Left cardiac atrium (tissue), 4 donors: Measurements from ENCODE around the gene RHOJ. TPM values are rescaled to one million over a fixed set of nuclear protein-coding genes. Genes with fewer than 3 reads are reported as not detected.
"Not testable (repeated sequence)": the region's sequence is repeated elsewhere in the genome, so short reads cannot be mapped to it uniquely, and the experiment has no call there.

Source experiments
- ATAC-seq, 2 donors: fragments of 200-7000 bp; cut with Tn5 transposase; one replicate each; pipeline ENCODE4 v1.9.1; 2020; ENCODE audit warnings: mild to moderate bottlenecking in 2 of 2, moderate library complexity in 2 of 2
- DNase-seq: peaks from one replicate; pipeline ENCODE4 v3.0.0-alpha.2; 2020
- intact Hi-C, 2 donors: fragments of 100-400 bp; cut with DNase I; formaldehyde crosslinking; loops; one replicate each; pipeline versions ENCODE4 v1.14.1 to v1.15.1; 2022 to 2023
- long read RNA-seq: library from polyadenylated mRNA; unstranded; transcript quantifications from one replicate; pipeline ENCODE4 v2.0.0, GENCODE V29; 2021
- total RNA-seq, 2 donors: library from RNA; stranded (reverse); fragmentation: NEBNext Ultra II Directional; extraction: Animal tissue kit (Norgen Biotek cat#: 25700); gene quantifications; one replicate each; pipeline ENCODE4 v1.2.1, GENCODE V29; 2021
- donor health status: DM: no; HTN: yes; CAD: no.
- donor health status: DM: no; HTN: yes; CAD: no; lungs with severe emphysema.
- donor health status: DM: yes; HTN: yes; CAD: no.
- donor health status: Dilated cardiomyopathy.

The RHOJ gene
- 10 to 100 TPM; 19.5 to 27.1 TPM for total RNA-seq
- long read RNA-seq, partial matches to known transcripts: 0 of 4 reads
- long read RNA-seq, other reads (novel, unspliced or antisense): 2 of 4 reads

- DNase-seq (peak; percentile 30), ATAC-seq (peak; percentile 14 to 23)
- intact Hi-C loops: no loop called here
Observed at GRCh38 chr14:63204407-63205043, at the start of gene RHOJ. Gene RHOJ, plus strand, starts transcription at chr14:63204443. Its CDS starts 427 bp downstream, at chr14:63204870.

DNA sequence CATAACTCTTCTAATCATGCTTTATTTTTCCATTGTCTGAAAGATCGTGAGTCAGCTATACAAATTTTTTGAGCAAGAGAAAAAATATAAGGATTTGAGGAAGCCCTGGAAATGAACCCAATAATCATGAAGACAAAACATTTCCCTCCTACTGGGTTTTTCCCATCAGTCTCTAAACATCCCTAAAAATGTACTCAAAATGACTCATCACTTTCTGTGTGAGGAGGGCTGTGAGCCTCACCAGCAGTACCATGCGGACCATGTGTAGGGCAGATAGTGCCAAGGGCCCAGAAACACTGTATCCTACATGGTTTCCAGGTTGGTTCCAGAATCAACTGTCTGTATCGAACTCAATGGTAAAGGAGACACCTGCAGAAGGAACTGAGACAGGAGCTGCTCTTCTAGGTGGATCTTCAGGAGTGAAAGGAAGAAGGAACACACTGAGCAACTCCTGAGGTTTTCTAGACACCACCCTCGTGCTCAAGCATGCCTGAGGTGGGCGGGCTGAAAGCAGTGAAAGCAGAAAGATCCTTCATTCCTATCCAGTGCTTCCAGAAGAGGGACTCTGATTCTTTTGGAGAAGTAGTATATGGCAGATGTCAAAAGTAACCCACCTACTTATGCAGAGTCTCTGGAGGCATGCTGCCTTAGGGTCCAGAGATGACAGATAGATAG lies 48.6 kb upstream of the RHOJ start:
- ATAC-seq (peak in 1 of 2 donors; percentile 53), DNase-seq (no peak)
- intact Hi-C loops: no loop called here

DNA sequence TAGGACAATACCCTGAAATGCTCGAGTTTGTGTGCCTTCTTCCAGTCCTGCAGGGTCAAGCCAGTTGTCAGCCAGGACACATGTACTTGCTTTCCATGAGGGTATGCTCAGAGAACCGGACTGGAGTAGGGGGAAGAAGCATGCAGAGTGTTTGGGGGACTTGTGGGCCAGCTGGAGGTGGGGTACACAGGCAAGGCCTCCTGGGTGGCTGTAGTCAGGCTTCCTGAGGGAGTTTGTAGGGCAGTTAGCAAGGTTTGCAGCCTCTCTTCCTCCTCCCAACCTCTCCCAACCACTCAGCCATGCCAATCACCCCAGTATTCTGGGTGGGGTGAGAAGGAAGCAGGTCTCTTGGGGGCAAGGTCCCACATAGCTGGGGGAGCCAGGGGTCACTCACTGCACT lies 47.0 kb upstream of the RHOJ start:
- ATAC-seq (no peak), DNase-seq (no peak)
- intact Hi-C loops: no loop called here

DNA sequence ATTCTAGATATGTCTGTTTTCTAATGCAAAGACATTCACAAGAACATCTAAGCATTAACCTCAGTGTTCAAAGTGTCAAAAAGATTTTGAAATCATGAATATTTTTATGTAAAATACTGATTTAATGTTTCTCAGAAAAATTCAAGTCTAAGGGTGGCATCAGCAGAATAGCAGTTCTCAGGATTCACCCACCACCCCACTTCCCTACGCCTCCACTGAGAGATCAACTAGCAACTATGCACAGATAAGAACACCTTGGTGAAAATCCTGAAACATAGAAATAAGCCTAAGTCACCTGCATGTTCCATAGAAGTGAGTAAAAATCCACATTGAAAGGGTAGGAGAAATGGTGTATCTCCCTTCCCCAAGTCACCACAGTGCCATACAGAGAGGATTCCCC lies 40.9 kb upstream of the RHOJ start:
- DNase-seq (no peak), ATAC-seq (no peak)
- intact Hi-C loops: no loop called here

GRCh38 chr14:63164108-63164683 lies 40.0 kb upstream of the RHOJ start:
- intact Hi-C loops: no loop called here
- DNase-seq (no peak), ATAC-seq (no peak)

- intact Hi-C loops, DNase-seq, ATAC-seq: not testable (repeated sequence)
Observed at GRCh38 chr14:63165267-63165666, 39.0 kb upstream of the RHOJ start.

DNA sequence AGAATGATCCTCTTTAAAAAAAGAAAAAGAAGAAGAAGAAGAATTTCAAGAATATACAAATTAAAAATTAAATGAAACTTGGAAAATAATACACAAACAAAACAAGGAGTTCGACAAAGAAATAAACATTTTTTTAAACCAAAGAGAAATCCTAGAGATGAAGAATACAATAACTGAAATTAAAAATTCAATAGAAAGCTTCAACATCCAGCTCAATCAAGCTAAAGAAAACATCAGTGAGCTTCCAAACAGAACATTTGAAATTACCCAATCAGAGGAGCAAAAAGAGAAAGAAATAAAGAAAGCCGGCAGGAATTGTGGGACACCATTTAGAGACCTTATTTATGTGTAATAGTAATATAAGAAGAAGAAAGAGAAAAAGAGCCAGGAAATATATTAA lies 37.2 kb upstream of the RHOJ start:
- ATAC-seq: no peak
- DNase-seq: no peak
- intact Hi-C loops: no loop called here

DNA sequence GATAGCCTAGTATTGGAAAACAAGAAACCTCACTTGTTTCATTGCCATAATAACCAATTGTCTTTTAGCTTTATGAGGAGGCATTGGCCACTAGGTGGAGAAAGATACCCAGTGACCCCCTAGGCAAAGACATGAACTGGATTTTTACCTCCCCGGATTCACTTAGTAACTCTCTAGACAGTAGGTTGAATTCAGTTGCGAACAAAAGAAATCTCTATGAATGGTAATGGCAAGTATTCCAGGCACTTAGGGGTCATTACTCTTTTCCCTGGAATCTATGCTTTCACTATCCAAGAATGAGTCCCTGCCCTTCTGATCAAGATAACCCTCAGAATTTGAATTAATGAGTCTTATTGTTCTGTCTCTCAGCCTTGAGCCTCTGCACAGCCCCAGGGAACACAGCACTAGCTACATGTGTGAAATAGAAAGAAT lies 29.5 kb upstream of the RHOJ start:
- DNase-seq: no peak
- intact Hi-C loops: loop anchor here (2.0 kb wide), 1 partner anchor 102 kb away; no protein-coding TSS in a partner anchor
- ATAC-seq: peak; percentile 60 to 61

- intact Hi-C loops: loop anchor here (2.0 kb wide), 1 partner anchor 101 kb away; no protein-coding TSS in a partner anchor
- ATAC-seq: no peak
- no peak for DNase-seq
Observed at GRCh38 chr14:63175531-63175930, 28.7 kb upstream of the RHOJ start.

- DNase-seq (no peak), ATAC-seq (peak in 1 of 2 donors; percentile 91)
- intact Hi-C loops: no loop called here
Observed at GRCh38 chr14:63178912-63179311, 25.3 kb upstream of the RHOJ start.

GRCh38 chr14:63179383-63179782 lies 24.9 kb upstream of the RHOJ start:
- ATAC-seq: peak; percentile 4 to 34
- intact Hi-C loops: no loop called here
- DNase-seq: no peak

- peak; percentile 55 to 65 for ATAC-seq
- DNase-seq: peak; percentile 41
- intact Hi-C loops: no loop called here
Observed at GRCh38 chr14:63180011-63180410, 24.2 kb upstream of the RHOJ start.

- no peak for DNase-seq
- intact Hi-C loops: no loop called here
- ATAC-seq: no peak
Observed at GRCh38 chr14:63182968-63183367, 21.3 kb upstream of the RHOJ start.

DNA sequence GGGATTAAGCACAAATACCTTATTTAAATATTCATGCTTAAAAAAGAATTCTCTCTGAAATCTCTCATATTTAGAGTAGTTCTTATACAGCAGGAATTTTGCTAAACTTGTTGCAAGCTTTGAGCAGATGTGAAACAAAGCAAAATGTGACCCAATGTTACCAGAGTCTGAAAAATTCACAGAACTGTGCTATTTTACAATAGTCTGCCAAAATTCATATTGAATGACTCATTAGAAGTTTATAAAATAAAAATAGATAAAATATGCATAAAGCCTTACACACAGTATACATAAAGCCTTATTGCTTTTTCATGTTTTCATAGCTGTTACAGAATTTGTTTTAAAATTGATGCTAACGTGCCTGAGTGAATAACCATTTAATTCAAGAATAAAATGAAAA lies 17.8 kb upstream of the RHOJ start:
- no peak for DNase-seq
- intact Hi-C loops: no loop called here
- no peak for ATAC-seq

DNA sequence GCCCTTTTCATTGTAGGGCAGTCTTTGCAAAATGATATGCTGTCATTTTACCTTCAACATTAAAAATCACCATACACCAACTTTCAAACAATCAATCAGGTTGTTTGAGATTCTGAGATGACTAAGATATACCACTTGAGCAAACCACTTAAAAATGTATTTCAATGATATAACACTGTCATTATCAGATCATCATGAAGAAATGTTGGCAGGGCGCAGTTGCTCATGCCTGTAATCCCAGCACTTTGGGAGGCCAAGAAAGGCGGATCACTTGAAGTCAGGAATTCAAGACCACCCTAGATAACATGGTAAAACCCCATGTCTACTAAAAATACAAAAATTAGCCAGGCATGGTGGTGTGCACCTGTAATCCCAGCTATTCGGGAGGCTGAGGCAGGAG lies 13.0 kb upstream of the RHOJ start:
- ATAC-seq: no peak
- intact Hi-C loops: no loop called here
- no peak for DNase-seq

- DNase-seq (peak; percentile 31), ATAC-seq (peak; percentile 57 to 92)
- intact Hi-C loops: no loop called here
Observed at GRCh38 chr14:63192085-63192484, 12.2 kb upstream of the RHOJ start.

DNA sequence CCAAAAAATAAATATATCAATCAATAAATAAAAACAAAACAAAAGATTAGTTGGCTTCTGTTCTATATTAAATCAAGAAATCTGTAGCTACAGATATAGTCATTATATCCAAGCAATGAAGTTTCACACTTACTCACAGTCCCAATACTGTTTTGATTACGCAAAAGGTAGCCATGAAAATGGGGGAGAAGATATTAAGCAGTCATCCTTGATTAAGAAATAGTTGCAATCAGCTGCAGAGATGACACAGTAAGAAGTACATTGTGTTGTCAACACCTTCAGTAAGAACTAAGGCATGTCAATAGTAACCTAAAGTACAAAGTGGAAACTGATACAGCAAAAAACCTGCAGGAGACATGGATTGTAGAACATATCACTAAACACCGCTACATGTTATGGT lies 11.0 kb upstream of the RHOJ start:
- ATAC-seq: no peak
- intact Hi-C loops: no loop called here
- no peak for DNase-seq

GRCh38 chr14:63200035-63200740 lies 4.1 kb upstream of the RHOJ start:
- DNase-seq (peak; percentile 53), ATAC-seq (peak in 1 of 2 donors; percentile 23)
- intact Hi-C loops: no loop called here

DNA sequence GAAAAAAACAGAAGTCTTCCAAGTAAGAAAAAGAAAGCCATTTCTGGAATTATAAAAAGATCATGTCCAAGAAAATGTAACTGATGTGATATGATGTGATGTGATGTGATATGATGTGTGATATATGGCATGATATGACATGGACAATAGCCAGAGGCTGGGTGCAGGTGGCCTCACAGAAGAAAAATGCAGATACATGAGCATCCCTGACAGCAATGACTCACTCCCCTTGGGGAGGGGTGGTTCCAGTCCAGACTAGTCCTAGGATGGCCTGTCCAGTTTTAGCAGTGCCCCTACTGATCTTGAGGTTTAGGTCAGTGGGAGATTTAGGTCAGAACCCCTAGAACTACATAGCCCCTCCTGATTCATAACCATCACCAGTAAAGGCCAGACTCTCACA lies 3.5 kb upstream of the RHOJ start:
- ATAC-seq (peak in 1 of 2 donors; percentile 5), DNase-seq (no peak)
- intact Hi-C loops: no loop called here

GRCh38 chr14:63203015-63203414 lies 1.2 kb upstream of the RHOJ start:
- DNase-seq: no peak
- no peak for ATAC-seq
- intact Hi-C loops: no loop called here
